Activated gamma-delta T cell treated with Interleukin-2 at 50 U/mL for 16 hours (primary cell): Measurements from ENCODE around the gene EPB41L2.
"Not testable (repeated sequence)": the region's sequence is repeated elsewhere in the genome, so short reads cannot be mapped to it uniquely, and the experiment has no call there.

Experiments used
- DNase-seq: peaks from one replicate; pipeline ENCODE4 v3.0.0-alpha.2; 2020

EPB41L2 gene

GRCh38 chr6:130829333-130829910, 233.6 kb downstream of the EPB41L2 start:
- no peak for DNase-seq

DNA sequence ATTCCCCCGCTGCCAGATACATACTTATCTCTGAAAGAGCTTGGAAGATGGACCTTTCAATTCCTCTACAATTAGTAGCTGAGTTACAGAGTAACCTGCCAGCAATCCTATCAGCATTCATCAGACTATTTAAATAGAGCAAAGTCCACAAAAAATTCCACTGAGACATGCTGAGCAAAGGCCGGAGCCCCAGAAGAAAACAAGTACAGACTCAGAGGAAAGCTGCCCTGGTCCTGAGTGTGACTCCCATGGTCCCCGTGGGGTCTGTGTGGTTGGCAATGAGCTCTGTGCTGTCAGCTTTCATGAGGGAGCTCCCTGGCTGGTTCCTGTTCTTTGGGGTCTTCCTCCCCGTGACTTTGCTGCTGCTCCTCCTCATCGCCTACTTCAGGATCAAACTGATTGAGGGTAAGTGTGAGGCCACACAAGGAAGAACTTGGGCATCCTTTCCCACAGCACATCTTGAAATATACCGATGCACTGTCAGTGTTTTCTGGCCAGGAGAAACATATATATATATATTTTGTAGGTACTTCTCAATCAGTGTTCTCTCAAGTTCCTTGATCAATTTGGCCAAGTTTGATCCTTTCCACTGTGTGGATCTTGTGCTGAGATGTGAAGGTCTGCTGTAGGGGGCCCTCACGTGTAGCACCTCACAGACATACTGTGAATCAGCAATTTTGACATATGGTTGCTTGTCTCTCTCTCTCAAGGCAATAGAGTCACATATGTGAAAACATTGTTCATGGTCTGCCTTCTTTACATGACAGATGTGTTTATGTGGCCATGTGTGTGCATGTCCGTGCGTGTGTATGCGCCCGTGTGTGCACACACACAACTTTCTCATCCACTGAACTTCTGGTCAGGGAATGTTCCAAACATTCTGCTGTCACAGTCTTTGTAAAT, 235.5 kb downstream of the EPB41L2 start, which contains the start of gene SMLR1:
TSS of gene SMLR1 (plus strand) at position 160 of the 903 bp plus-strand sequence. CDS start at position 168, 8 bp downstream.
- no peak for DNase-seq

DNA sequence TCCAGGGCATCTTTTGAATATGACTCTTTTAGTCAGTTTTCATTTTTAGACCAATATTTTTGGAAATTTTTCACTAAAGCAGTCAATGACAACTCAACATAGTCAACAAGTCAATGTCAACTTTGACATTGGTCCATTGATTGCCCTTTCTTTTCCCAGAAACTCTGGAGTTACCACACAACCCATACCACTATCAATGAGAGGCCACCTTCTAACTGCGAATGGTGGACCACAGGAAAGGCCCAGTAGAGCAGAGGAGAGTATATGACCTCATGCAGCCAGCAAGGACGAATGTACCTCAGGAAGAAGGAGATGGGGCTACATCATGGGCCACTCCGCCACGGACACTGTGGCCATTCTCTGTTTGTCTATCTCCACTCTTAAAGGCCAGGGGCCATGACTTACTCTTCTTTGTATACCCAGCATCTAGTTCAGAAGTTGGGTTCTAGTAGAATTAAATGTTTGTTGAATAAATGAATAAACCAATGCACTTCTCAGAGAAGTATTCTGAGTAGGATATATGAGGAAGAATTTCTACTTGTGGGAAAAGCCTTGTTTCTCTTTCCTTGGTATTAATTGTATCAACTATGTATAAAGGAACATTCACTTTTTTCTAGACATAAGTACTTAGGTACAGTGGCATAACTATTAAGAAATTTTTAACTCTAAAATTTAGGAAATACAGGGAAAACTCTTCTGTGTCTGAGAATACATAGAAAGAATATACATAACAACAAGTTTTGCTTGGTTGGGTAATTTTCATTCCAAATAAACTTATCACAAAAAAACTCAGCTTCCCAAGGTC, 236.4 kb downstream of the EPB41L2 start:
- no peak for DNase-seq

- DNase-seq, result no peak
Observed at GRCh38 chr6:130825772-130826441, 237.1 kb downstream of the EPB41L2 start.

DNA sequence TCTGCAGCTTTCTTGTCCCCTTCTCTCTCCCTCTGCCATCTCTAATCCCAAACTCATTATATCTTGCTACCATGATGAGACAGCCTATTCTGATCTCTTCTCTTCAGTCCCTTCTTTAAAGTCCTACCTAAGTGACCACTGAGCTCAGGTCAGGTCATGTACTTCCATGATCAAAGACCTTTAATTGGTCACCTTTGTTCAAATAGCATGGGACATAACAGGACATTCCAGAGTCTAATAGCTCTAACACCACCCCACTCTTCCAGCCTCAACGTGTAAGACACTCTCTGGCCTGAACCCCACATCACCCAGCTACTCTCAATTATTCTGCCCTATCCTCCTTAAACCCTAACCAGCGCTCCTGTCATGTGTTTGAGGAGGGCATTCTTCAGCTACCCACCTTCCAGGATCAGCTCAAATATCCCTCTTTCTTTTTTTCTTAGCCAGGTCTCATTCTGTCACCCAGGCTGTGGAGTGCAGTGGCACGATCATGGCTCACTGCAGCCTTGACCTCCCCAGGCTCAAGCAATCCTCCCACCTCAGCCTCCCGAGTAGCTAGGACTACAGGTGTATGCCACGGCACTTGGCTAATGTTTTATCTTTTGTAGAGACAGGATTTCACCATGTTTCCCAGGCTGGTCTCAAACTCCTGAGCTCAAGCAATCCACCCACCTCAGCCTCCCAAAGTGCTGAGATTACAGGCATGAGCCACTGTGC, 237.9 kb downstream of the EPB41L2 start:
- DNase-seq, result no peak

GRCh38 chr6:130822736-130823135, 240.3 kb downstream of the EPB41L2 start:
- no peak for DNase-seq

DNA sequence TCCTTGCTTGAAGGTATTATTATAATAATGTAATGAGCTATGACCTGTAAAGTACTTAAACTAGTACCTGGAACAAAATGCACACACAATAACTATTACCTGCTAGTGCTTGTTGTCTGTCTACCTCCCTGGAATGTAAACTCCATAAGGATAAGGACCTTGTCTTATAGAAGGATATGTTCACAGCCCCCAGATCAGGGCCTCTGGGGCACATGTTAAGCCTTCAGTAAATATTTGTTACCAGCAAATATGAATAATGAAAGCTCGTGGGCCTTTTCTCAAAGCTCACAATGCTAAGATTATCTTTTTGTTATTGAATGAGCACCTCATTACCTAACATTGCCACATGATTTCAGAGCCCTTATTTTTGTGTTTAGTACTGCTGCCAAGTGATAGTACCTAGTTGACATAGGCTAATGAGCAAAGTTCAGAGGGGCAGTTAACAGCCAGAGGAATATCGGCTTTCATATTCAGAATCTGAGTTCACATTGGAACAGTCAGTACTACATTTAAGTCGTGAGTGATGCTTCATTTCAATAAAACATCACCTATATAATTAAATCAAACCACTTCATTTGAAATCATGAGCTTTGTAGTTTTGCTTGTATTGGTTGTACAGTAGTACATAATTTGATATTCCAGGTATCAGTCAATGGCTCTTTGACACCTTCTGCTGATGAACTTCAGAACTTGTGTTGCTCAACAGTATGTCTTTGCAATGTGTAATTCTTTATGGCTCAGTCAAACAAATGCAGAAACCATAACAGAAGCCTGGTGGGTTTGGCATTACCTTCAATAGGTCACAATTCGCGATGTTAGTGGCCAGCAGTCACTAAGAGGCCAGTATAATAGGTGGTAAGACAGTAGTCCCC, 247.6 kb downstream of the EPB41L2 start:
- DNase-seq, result no peak

DNA sequence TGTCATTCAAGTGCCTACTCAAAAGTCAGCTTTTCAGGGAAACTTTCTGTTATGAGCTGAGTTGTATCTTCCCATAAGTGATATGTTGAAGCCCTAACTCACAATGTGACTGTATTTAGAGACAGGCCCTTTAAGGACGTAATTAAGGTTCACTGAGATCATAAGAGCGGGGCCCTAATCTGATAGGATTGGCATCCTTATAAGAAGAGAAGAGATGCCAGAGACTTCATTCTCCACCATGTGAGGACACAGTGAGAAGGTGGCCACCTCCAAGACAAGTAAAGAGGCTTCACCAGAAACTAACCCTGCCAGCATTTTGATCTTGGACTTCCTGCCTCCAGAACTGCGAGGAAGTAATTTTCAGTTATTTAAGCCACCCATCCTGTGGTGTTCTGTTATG, 248.5 kb downstream of the EPB41L2 start:
- DNase-seq, result no peak

GRCh38 chr6:130811932-130812331, 251.1 kb downstream of the EPB41L2 start:
- DNase-seq, result no peak

DNA sequence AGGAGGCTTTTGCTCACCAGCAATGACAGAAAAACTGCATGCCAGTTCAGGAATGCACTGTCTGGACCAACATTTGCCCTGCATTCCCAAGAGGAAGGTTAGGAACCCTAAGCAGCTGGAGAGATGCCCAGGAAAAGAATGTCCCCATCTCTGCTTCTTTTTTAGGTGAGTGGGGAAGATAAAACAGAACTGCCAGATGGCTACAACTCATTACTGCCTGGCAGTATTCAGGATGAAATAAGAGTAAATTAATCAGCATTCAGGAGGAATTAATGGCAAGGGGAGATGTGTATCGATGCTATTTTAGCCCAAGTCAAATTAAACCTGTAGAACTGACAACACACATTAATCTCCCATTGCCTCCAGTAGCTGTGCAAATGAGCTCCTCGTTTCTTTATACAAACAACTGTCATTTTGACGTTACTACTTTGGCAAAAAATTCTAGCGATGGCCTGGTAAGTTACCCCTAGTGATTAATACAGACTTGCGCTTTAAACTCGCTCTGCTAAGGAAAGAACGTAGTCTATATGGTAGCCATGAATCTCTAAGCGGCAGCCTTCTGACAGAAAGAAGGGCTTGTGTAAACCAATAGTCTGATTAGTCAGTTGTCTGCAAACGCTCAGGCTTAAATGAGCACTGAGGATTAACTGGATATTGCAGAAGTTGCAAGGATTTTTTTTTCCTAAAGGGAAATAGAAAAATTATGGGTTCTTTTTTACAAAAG, 252.6 kb downstream of the EPB41L2 start:
- no peak for DNase-seq

DNA sequence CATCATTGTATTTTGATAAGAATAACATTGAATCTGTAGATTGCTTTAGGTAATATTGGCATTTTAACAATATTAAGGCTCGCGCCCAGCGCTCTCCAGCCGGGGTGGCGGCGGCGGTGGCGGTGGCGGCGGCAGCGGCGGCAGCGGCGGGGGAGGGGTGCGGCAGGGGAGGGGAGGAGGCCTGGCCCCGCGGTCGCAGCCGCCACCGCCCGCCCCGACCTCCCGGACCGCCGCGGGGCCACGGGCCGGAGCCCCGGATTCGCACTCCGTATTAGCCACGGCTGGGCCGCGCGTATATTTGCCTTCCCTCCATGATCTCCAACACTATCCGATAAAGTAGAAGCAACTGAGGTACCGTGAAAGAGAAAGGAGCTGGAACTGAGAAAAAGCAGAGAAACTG, 261.7 kb downstream of the EPB41L2 start:
- DNase-seq, result not testable (repeated sequence)

DNA sequence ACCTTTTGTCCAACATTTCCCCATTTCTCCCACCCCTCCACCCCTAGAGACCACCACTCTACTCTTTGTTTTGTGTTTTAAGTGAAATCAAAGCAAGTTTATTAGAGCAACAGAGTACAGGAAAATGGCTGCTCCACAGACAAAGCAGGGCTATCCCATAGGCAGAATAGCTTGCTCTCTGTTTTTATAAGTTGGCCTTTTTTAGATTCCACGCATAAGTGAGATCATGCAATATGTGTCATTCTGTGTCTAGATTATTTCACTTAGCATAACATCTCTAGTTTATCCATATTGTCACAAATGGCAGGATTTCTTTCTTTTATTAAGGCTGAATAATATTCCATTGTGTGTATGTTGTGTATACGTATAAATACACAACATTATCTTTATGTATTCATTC, 266.0 kb downstream of the EPB41L2 start:
- no peak for DNase-seq

DNA sequence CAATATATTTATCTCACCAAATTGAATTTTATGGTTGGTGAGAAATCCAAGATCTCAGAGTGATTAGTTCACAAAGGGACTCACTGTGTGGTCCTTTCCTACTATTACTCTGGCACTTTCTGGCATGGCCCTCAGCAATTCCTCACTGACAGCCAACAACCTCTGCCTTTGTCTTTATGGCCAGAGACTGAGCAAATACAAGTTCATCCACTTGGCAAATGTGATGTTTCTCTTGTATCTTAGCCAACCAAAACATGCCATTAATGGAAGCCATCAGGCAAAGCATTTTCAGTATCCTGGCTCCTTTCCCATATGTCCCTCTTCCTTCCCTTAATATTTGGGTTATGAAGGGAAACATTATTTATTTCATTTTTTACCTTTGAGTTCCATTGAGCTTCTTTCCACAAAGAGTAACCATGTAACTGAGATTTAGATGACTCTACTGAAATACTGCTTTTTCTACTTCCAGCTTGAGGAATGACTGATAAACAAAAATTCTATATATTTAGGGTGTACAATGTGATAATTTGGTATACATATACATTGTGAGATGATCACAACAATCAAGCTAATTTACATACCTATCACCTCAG, 266.6 kb downstream of the EPB41L2 start:
- no peak for DNase-seq

DNA sequence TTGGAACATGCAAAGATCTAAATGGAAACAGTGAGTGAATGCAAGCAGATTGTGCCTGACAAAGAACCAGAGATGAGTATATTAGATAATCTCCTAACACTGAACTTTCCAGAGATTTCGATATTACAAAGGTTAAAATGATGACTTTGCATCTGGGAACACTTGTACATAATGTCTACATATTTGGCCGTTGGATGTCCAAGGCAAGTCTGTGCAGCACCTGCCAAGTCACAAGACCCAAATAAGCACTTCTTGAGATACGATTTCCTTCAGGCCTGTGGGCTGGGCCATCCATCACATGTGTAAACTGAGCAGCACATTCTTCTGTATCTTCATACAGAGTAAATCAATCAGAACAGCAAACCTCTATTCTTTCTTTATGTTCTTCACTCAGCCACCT, 268.3 kb downstream of the EPB41L2 start:
- no peak for DNase-seq

DNA sequence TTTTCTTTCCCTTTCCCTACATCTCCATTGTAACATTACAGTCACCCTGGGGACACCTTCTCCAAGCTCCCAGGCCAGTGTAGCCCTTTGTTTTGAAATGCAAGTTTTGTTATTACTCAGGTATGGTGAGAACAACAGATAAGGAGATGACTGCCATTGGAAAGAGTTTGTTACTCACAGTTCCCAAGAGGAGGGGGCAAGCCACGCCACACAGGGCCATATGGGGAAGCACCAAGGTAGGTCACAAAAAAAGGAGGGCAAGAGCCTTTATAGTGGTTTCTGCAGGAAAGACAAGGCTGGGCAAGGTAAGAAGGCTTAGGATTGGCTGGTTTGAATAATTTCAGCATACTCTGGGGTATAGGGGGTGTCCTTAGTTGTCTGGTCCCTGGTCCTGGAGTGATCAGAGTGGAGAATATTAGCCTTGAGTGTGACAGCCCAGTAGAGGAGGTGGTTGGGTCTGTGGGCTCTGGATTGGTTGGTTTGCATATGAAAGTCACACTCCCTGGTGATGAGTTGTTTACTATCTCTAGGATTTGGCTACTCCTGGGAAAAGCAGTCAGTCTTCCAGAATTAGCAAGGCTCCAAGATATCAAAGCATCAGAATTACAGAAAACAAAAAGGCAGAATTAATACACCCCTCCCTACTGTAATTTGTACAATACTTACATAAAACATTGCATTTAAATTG, 268.9 kb downstream of the EPB41L2 start:
- DNase-seq, result no peak
